ENCODE results near the gene MAPK9.
"Not testable (repeated sequence)": the region's sequence is repeated elsewhere in the genome, so short reads cannot be mapped to it uniquely, and the experiment has no call there.

The MAPK9 gene

DNA sequence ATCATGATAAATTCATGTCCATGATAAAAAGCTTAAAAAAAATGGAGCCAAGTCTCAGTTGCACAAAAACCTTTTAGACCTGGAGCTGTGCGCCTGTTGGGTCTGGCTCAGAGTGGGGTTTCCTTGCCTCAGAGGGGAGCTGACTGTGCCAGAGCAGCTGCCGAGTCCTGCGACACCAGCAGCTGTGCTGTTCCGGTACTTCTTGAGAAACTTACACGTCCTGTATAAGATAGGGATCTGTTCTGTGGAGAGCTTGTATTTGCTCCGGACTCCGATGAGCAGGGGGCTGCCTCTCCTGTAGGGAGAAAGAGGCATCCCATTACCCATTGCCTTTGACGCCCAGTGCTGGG is 32.7 kb upstream of the MAPK9 start:
- no peak for DNase-seq

GRCh38 chr5:180323941-180324600 is 32.2 kb upstream of the MAPK9 start:
- DNase-seq: no peak

DNA sequence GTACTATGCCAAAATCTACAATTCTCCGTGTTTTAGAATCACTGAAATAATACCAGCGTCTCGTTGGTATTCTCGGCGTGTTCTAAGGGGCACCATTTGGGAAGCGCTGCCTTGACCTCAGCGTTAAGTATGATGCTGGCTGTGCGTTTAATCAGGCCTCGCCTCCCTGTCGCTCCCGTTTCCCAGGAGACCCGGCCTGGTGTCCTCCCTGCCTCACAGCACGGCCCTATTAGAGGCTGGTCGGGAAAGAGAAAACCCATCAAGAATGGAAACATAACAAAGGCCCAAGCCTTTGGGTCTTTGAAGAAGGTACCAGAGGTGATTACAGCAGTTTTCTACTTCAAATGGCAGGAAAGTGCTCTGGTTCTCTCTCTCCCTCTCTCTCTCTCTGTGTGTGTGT is 31.3 kb upstream of the MAPK9 start:
- DNase-seq: no peak

DNA sequence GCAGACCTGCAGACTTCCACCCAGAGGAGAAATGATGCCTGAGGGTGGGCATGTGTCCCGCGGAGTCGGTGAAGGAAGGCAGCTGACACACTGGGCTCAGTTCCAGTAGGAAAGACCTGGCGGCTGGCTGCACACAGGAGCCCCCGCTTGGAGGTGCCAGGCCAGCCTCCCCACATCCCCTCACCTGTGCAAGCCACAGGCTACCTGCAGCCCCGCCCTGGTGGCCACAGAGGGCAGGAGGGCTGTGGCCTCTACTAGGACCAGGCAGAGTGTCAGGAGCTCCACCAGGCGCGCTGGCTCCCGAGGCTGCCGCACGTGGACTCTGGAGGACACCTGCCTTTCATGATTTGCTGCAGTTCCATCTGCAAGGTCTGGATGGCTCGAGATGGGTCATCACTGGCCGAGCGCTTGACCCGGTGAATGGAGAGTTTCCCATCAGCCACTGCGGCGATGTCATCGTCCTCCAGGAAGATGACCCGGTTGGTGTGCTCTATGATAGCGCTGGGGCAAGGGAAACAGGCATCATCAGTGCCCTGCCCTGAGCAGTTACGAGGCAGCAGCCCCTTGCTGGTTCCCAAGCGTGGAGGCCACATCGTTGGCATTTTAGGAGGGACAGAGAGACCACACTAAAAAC is 26.7 kb upstream of the MAPK9 start:
- no peak for DNase-seq

GRCh38 chr5:180316586-180316985 is 24.7 kb upstream of the MAPK9 start:
- DNase-seq: no peak

DNA sequence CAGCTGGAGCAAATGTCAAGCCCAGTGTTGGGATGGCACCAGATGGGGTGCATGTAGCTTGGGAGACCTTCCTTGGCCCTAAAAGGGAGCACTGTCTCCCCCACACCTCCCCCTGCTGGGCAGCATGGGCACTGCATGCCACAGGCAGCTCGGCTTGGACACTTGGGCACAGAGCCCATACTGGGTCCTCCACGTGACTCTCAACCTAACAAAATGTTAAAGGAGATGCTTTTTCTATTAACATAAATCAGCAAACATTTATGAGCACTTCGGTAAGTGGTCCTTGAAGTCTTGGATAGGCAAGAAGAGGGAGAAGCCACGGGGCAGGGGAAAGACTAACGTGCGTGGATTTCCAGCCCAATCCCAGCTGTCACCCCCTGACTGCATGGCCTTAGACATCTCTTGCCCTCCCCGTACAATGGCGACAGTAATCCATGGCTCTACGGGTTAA is 23.9 kb upstream of the MAPK9 start:
- peak; percentile 72 for DNase-seq

DNA sequence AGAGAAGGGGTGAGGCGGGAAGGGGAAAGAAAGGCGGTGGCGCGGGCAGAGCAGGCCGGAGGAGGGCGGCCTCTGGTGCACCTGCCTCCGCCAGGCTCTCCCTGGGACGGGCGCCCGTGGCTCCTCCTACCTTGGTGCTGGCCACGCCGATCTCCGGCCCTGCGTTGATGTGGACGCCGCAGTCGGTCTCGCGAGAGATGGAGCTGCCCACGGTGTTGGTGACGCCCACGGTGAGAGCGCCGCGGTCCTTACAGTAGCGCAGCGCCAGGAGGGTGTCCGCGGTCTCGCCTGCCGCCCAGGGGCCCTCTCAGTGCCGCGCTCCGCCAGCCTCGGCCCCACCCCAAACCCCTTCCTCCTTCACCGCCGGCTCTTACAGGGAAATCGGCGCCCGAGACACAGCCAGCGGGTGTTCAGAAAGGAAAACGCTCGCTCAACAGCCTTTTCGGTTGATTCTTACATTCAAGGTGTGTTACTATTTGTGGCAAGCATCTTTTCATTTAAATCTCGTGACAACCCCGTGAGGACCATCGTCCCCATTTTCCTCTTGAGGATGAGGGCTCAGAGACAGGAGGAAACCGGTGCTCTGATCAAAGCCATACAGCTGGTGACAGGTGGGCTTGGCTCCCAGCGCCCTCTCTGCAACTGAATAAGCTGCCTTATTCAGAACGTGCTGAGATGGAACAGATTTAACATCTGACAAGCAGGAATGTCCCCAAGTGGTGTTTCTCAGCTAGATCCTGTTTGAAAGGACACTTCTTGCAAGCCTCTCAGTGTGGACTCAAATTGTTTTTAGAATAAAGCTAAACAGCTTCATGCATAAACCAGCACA is 22.0 kb upstream of the MAPK9 start:
- peak; percentile 84 for DNase-seq

- DNase-seq: no peak
Measured at GRCh38 chr5:180311216-180311615, 19.3 kb upstream of the MAPK9 start.

DNA sequence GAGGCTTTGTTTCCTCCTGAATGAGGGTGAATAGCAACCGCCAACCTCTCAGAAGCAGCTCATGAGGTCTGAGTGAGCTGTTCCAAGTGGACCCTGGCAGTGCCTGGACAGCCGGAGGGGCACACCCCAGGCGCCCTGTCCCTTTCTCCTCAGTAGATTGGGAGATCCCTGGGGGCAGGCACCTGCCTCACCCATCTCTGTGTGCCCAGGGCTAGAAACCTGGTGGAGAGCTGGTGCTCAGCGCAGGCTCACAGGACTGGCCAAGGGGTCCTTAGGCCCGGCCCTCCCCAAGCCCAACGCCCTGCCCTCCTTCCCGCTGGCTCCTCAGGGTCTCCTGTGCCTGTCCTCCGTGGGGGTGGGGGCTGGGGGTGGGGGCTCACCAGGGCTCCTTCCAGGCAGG is 14.9 kb upstream of the MAPK9 start:
- no peak for DNase-seq

DNA sequence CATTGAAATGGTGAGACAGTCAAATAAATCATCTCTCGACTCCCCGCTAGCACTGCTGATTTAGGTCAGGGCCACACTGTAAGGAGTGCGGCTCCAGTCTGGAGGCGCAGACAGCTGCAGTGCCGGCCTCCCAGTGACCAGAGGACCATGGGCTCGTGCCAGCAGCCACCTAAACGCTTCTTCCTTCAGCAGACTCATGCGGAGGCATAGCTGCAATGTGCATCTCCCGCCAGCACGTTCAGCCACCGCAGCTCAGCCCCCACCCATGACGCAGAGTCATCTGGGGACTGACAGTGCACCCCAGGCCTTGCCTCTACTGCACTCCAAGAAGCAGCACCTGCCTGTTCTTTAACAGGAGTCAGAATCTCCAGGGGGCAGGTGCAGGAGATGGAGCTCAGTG is 13.6 kb upstream of the MAPK9 start:
- DNase-seq: no peak

- no peak for DNase-seq
Measured at GRCh38 chr5:180304431-180305375, 12.8 kb upstream of the MAPK9 start.

GRCh38 chr5:180304016-180304292 is 12.1 kb upstream of the MAPK9 start:
- no peak for DNase-seq

DNA sequence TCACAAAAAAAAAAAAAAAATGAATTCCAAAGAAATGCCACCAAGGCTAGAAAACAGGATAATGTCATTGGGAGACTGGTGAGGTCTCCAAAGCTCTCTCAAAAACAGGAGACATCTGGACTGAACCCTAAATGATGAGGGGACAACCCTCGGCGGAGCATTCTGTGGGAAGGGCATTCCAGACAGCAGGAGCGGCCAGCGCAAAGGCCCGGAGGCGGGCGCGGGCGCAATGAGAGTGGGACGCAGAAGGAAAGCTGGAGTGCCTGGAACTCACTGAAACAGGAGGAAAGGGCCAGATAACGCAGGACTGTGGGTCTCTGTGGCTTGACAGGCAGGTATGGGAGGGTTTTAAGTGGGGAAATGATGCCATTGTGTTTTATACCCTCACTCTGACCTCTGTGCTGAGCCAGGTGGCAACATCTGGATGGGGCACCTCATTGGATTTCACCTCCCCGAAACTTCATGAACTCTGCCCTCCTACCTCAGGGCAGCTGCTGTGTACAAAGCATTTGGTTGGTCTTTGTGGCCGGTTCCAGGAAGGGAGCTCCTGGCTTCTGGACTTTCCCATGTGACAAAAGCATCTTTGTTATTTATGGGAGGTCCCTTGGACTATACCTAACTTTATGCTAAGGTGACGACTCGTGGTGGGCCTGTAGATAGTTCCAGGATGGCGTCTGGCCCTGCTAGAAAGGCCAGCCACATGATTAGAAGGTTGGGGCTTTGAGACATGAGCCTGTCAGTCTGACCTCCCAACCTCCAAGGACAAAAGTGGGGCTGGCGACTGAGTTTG is 11.5 kb upstream of the MAPK9 start:
- no peak for DNase-seq

- DNase-seq: no peak
Measured at GRCh38 chr5:180302256-180302655, 10.4 kb upstream of the MAPK9 start.

- no peak for DNase-seq
Measured at GRCh38 chr5:180301253-180301652, 9.4 kb upstream of the MAPK9 start.

- no peak for DNase-seq
Measured at GRCh38 chr5:180299526-180299925, 7.6 kb upstream of the MAPK9 start.

GRCh38 chr5:180299014-180299413 is 7.1 kb upstream of the MAPK9 start:
- DNase-seq: not testable (repeated sequence)

DNA sequence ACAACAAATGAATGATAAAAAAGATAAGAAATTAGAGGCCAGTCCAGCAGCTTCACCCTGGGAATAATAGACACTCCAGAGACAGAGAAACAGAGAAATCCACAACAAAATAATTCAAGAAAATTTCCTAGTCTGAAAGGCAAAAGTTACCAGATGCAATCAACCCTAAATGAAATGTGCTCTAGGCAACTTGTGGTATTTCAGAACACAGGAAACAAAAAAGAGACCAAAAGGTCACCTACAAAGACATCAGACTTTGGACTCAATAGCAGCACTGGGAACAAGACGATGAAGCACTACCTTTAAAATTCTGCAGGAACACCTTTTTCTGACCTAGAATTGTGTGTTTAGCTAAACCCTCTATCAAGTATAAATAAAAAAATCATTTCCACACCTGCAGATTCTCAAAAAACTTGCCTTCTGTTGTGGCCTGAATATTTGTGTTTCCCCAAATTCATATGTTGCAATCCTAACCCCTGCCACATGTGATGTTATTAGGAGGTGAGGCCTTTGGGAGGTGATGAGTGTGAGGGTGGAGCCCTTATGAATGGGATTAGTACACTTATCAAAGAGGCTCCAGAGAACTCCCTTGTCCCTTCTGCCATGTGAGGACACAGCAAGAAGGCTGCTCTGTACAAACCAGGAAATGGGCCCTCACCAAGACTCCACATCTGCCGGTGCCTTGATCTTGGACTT is 5.9 kb upstream of the MAPK9 start:
- DNase-seq: no peak

GRCh38 chr5:180296771-180297170 is 4.9 kb upstream of the MAPK9 start:
- no peak for DNase-seq

- DNase-seq: no peak
Measured at GRCh38 chr5:180294913-180295555, 3.2 kb upstream of the MAPK9 start.

DNA sequence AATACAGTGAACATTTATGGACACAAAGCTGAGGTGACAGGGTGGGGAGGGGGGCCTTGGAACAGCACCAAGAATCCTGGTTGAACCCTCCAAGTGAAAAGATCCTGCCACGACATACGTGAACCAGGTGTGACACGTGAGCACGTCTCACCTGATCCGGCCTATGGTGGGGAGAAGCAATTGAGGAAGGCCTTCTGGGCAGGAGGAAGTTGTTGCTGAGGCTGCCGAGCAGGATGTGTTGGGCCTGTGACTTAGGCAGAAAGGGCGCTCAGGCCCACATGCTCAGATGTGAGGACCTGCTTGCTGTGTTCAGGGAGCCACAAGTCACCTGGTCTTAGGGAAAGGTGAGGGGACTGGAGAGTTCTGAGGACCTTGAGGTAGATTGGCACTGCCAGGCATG is 2.5 kb upstream of the MAPK9 start:
- DNase-seq: no peak

Data from stimulated activated CD4-positive, alpha-beta T cell treated with anti-CD3 and anti-CD28 coated beads, Interleukin-1b, Interleukin-23, amount 100 ng/mL, for 48 hours (primary cell).